NOMO-1 (cell line): ENCODE results near the gene ACSS1.

Experiments
- DNase-seq, 2 experiments: peaks; one replicate each; lab custom pipeline; 2025; ENCODE audit not compliant: unreplicated experiment in 2 of 2; lab: John Stamatoyannopoulos, UW

ACSS1 gene

DNA sequence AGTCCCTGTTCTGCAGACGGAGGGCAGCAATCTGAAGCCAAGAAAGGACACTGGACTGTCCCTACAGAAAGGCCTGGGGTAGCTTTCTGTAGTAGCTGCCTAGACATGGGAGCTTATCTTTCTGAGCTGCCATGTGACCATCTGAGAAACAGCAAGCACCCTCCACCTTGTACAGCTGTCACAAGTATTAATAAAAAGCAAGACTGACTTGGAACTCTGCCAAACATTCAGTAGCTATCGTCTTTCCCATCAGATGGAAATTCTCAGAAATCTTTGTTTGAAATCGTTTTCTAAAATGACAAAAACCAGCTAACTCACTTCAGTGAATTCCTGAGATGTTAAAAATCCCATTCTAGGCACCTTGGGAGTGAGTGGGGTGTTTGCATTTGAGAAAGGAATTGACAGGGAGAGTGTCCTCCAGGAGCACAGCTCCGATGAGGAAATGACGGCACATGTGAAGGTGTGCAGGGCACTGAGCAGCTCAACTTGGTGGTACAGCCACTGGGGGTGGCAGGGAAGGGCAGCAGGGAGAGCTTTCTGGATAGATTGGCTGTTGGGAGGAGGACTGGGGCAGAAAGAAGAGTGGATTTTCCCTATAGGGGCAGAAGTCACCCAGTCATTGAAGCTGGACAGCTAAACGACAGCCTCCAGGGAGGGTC is 24.5 kb downstream of the ACSS1 start:
- DNase-seq = no peak

DNA sequence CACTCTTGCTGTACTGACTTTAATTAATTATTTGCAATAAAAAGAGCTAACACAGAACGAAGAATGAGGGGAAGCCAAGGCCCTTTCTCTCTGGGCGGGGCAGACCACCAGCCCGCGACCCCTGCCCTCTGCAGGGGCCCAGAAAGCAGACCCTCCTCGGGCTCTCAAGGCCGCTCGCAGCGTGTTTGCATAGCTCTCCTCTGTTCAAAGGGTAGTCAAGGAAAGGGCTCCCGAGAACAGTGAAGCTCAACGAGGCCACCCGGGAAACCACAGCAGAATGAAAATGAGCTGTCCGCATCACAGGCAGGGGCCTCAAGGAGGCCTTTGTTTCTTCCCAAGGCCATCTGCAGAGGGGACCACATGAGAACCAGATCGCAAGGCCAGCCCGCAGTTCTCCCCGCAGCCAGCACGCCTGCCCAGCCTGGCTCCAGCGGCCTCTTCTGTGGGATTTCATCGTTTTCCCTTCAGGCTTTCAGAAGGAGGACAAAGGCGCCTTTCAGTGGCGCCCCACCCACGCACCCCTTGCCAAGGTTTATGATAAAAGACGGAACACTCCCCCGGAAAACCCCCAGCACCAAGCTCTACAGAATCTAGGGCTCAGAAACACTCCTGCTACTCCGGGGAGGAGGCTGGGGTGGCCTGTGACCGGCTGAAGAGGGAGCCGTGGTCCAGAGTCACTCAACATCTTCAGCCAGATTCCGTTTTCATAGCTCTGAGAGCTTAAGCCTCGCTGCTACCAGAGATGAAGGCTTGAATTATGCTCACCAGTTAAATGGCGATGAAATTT is 25.3 kb downstream of the ACSS1 start:
- no peak for DNase-seq

- no peak for DNase-seq
These were observed 25.9 kb downstream of the ACSS1 start for GRCh38 chr20:25032065-25032477.

- DNase-seq = no peak
These were observed 26.7 kb downstream of the ACSS1 start for GRCh38 chr20:25031241-25031640.

DNA sequence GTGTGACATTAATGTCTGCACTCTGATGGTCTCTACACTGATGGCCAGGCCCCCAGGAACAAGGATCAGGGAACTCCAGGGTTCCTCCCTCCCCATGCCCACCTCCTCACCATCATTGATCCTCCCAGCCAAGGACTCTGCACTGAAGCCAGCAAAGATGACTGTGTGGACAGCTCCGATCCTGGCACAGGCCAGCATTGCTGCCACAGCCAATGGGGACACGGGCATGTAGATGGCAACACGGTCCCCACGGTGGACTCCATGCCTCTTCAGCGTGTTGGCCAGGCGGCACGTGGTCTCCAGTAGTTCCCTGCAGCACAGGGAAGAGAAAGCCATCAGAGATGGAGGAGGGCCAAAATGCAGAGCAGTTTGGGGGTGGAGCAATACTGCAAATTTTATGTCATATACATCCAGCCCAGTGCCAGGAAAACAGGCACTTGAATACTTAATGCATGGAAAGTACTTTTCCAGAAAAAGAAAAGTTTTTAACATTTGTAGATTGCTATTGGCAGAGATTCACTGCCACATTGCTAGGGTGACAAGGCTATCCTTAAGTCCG is 27.2 kb downstream of the ACSS1 start:
- no peak for DNase-seq

GRCh38 chr20:25030007-25030648 is 27.8 kb downstream of the ACSS1 start:
- DNase-seq = no peak

GRCh38 chr20:25025986-25026605 is 31.8 kb downstream of the ACSS1 start:
- DNase-seq = no peak

GRCh38 chr20:25025091-25025861 is 32.7 kb downstream of the ACSS1 start:
- no peak for DNase-seq

DNA sequence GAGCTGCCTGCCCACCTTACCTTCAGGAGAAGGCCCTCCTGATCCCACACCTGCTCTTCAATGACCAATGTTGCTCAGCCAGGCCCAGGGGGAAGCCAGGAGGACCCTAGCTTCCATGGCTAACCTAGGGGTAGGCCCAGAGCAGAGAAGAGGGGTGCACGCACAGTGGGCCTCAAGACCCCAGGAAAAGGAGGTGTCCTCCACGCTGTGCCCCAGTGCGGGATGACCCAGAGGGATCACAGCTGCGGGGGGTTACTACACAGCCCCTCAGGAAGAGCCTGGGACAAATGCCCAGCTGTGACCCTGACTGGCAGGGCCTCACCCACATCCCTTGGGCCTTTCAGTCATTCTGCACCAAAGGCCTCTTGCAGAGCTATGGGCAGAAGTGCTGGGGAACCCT is 33.8 kb downstream of the ACSS1 start:
- DNase-seq = no peak

GRCh38 chr20:25023356-25023755 is 34.6 kb downstream of the ACSS1 start:
- no peak for DNase-seq

- no peak for DNase-seq
These were observed 35.3 kb downstream of the ACSS1 start for GRCh38 chr20:25022680-25023079.

DNA sequence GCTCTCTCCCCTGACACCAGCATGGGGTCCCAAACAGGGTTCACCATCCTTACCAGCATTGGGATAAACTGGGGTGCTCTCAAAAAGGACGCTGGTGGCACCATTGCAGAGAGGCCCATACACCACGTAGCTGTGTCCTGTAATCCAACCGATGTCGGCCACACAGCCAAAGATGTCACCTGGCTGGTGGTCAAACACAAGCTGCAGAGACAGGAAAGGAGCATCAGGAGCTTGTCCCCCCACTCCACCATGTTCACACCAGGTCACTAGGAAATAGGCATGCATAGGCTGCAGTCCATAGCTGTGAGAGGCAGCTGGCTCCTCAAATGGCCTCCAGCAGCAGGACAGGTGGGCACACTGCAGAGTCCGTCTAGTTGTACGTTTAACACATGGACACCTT is 36.6 kb downstream of the ACSS1 start:
- DNase-seq = no peak

DNA sequence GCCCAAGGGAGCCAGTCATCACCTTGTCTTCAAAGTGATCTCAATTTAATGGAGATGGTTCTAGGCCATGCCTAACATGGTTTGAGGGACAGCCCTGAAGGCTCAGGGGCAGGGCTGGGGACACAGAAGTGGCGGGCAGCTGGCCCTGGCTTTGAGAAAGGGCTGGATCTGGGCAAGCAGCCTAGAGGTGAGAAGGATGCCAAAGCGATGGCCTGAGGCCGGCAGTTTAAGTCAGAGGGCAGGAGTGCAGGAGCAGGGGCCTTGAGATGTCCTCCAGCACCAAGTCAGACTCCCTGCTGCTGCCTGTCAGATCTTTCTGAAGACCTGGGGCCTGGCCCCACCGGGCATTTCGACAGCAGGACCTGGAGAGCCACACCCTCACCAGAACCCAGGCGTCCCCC is 37.0 kb downstream of the ACSS1 start:
- no peak for DNase-seq

GRCh38 chr20:25020345-25020744 is 37.6 kb downstream of the ACSS1 start:
- DNase-seq = no peak

DNA sequence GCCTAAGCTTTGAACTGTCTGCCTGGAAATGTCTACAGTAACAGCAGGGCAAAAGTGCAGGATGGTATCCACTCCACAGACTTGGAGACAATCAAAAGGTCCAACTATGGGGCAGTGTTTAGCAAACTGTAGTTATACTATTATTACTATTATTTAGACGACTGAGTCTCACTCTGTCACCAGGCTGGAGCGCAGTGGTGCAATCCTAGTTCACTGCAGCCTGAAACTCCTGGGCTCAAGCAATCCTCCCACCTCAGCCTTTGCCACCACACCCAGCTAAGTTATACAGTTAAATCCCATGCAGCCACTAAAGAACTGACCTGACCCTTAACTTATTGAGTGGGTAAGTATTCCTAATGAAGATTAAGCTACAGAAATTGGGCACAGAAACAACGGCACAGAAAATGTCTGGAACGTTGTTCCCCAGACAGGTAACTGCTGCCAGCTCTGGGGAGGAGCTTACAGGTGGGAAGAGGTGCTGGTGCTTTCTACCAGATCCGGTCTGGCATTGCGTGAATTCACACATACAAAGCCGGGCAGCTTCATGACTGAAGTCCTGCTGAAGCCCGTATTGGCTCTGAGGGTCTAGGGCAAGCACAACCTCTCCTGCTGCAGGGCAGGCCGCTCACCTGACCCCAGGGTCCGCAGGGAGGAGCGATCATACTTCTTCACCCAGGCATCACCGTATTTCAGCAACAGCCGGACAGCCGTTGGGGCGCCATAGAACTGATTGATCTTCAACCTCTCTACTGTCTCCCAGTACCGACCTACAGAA is 38.4 kb downstream of the ACSS1 start:
- DNase-seq = no peak

DNA sequence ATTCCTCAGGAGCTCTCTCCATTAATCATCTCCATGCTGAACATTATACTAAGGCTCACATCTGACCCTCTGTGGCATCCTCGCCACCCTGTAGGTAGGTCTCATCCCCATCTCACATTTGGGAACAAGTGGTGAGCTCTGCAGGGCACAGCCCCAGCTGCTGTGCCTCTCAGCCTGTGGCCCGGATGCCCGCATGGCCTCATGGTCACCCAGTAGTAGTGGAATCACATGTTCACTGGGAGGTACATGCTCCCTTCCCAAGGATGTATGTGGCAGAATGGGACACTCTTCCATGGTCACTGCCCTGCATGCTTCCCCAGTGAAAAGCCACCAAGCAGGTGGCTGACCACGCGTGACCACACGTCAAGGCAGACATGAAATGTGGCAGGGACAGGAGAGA is 39.1 kb downstream of the ACSS1 start:
- DNase-seq = no peak

DNA sequence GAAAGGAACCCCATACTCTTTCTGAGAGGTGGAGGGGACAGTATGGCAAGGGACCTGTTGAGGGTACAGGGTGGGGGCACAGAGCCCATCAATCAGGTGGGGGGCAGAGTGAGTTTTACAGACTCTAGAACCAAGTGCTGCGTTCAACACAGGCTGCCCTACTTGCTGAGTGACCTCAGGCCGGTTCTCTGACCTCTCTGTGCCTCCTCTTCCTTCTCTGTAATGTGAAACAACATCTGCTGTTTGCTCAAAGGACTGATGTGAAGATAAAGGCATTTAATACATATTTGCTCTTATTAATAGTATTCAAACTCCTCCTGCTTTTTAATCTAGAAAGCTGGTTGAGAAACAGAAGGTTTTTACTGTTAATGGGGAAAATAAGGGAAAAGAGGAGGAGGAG is 39.5 kb downstream of the ACSS1 start:
- DNase-seq = no peak

- DNase-seq = no peak
These were observed 40.6 kb downstream of the ACSS1 start for GRCh38 chr20:25017257-25017803.

GRCh38 chr20:25016471-25016870 is 41.5 kb downstream of the ACSS1 start:
- no peak for DNase-seq
